Measurements from ENCODE around the gene MBD3L4. TPM values are rescaled to one million over a fixed set of nuclear protein-coding genes. Genes with fewer than 3 reads are reported as not detected.

MBD3L4 gene
- total and polyA plus RNA-seq, 7 experiments from 2014 or later = not detected

GRCh38 chr19:6997679-6998445, 42.1 kb downstream of the MBD3L4 start:
- POLR2A ChIA-PET = interaction anchor here (0.7 to 1.5 kb wide), 2 partner anchors 72 to 100 kb away, joined by 3 to 10 read pairs; partner anchors contain the start of gene ZNF557
- Histone ChIP-seq H3K9me3 (ENCODE audit: control insufficient read depth in 2 of 3, low read length in 3 of 3) (no peaks in the 10 kb centered on the region), H3K4me3 (ENCODE audit: low read length) (peak overlapping the region; percentile 15), H3K27me3 (ENCODE audit: control insufficient read depth in 2 of 2, insufficient read depth in 2 of 2, low read length in 2 of 2) (no peaks in the 10 kb centered on the region), H3K4me1 (ENCODE audit: control insufficient read depth in 2 of 2, insufficient read depth in 2 of 2, low read length in 2 of 2) (no peaks in the 10 kb centered on the region), H3K27ac (ENCODE audit: low read depth, low read length) (peak overlapping the region; percentile 67), H3K36me3 (ENCODE audit: control insufficient read depth in 2 of 3, insufficient read depth in 3 of 3, low read length in 3 of 3) (no peaks in the 10 kb centered on the region)
- intact Hi-C loops (cut with micrococcal nuclease) = loop anchor here in 1 of 2 donors (1.0 kb wide), 1 partner anchor 16 kb away; no protein-coding TSS in a partner anchor
- H3K36me3 Mint-ChIP-seq = peaks cover 0 to 21% (median 10%) of the 10 kb centered on the region in 5 donors
- peaks cover 15 to 62% (median 52%) of the 10 kb centered on the region in 7 donors for H3K4me1 Mint-ChIP-seq
- peak in 4 of 9 donors; percentile 17 to 28 (median 24) for DNase-seq
- H3K4me3 Mint-ChIP-seq = peak overlapping the region; percentile 61 to 90 (median 84)
- peak overlapping the region in 8 of 9 donors; percentile 70 to 97 (median 90) for H3K27ac Mint-ChIP-seq
- peak; percentile 76 for ATAC-seq
- CTCF ChIA-PET = interaction anchor here (0.6 kb wide), 2 partner anchors 9 to 931 kb away, joined by 3 to 4 read pairs; no protein-coding TSS in a partner anchor
- peaks cover 0 to 2% (median 0%) of the 10 kb centered on the region in 5 donors for H3K27me3 Mint-ChIP-seq
- peaks cover 0 to 18% (median 9%) of the 10 kb centered on the region in 11 donors for H3K9me3 Mint-ChIP-seq

- CTCF ChIA-PET = no interaction called here
- peak overlapping the region; percentile 15 for H3K4me3 ChIP-seq (ENCODE audit: low read length)
- ATAC-seq = no peak
- H3K9me3 ChIP-seq (ENCODE audit: control insufficient read depth in 2 of 3, low read length in 3 of 3) = no peaks in the 10 kb centered on the region
- H3K27me3 ChIP-seq (ENCODE audit: control insufficient read depth in 2 of 2, insufficient read depth in 2 of 2, low read length in 2 of 2) = no peaks in the 10 kb centered on the region
- H3K4me1 ChIP-seq (ENCODE audit: control insufficient read depth in 2 of 2, insufficient read depth in 2 of 2, low read length in 2 of 2) = no peaks in the 10 kb centered on the region
- DNase-seq = no peak
- Mint-ChIP-seq H3K9me3 (peaks cover 0 to 18% (median 9%) of the 10 kb centered on the region in 11 donors), H3K27me3 (peaks cover 0 to 2% (median 0%) of the 10 kb centered on the region in 5 donors), H3K4me3 (peak overlapping the region; percentile 61 to 90 (median 84)), H3K36me3 (peaks cover 0 to 21% (median 10%) of the 10 kb centered on the region in 5 donors), H3K27ac (peak overlapping the region in 8 of 9 donors; percentile 70 to 97 (median 90)), H3K4me1 (peaks cover 15 to 59% (median 49%) of the 10 kb centered on the region in 7 donors)
- intact Hi-C loops (cut with micrococcal nuclease) = loop anchor here in 1 of 2 donors (1.0 kb wide), 1 partner anchor 17 kb away; no protein-coding TSS in a partner anchor
- H3K36me3 ChIP-seq (ENCODE audit: control insufficient read depth in 2 of 3, insufficient read depth in 3 of 3, low read length in 3 of 3) = no peaks in the 10 kb centered on the region
- peak overlapping the region; percentile 67 for H3K27ac ChIP-seq (ENCODE audit: low read depth, low read length)
- POLR2A ChIA-PET = interaction anchor here (1.5 kb wide), 1 partner anchor 73 kb away, joined by 10 read pairs; the partner anchor contains the start of gene ZNF557
Measured at GRCh38 chr19:6996810-6997209, 43.2 kb downstream of the MBD3L4 start.

- POLR2A ChIA-PET = no interaction called here
- intact Hi-C loops (cut with micrococcal nuclease) = no loop called here
- Mint-ChIP-seq H3K27ac (peak overlapping the region in 6 of 9 donors; percentile 12 to 87 (median 53)), H3K4me3 (peak overlapping the region in 6 of 10 donors; percentile 1 to 33 (median 13)), H3K9me3 (peaks cover 0 to 17% (median 7%) of the 10 kb centered on the region in 11 donors), H3K4me1 (peaks cover 8 to 43% (median 34%) of the 10 kb centered on the region in 7 donors), H3K36me3 (peaks cover 0 to 17% (median 12%) of the 10 kb centered on the region in 5 donors), H3K27me3 (no peaks in the 10 kb centered on the region)
- DNase-seq (no peak), ATAC-seq (no peak)
- CTCF ChIA-PET = no interaction called here
- no peaks in the 10 kb centered on the region for H3K27me3 ChIP-seq (ENCODE audit: control insufficient read depth in 2 of 2, insufficient read depth in 2 of 2, low read length in 2 of 2)
- no peaks in the 10 kb centered on the region for H3K9me3 ChIP-seq (ENCODE audit: control insufficient read depth in 2 of 3, low read length in 3 of 3)
- no peaks in the 10 kb centered on the region for H3K4me1 ChIP-seq (ENCODE audit: control insufficient read depth in 2 of 2, insufficient read depth in 2 of 2, low read length in 2 of 2)
- no peak overlapping the region for H3K4me3 ChIP-seq (ENCODE audit: low read length)
- no peaks in the 10 kb centered on the region for H3K36me3 ChIP-seq (ENCODE audit: control insufficient read depth in 2 of 3, insufficient read depth in 3 of 3, low read length in 3 of 3)
- H3K27ac ChIP-seq (ENCODE audit: low read depth, low read length) = no peak overlapping the region
Measured at GRCh38 chr19:6995054-6995453, 44.9 kb downstream of the MBD3L4 start.

- ChIA-PET POLR2A (no interaction called here), CTCF (interaction anchor here (0.6 to 0.7 kb wide), 2 partner anchors 98 to 125 kb away, joined by 3 to 5 read pairs; no protein-coding TSS in a partner anchor)
- Mint-ChIP-seq H3K27ac (no peak overlapping the region), H3K9me3 (peaks cover 5 to 41% (median 23%) of the 10 kb centered on the region in 11 donors), H3K4me3 (no peak overlapping the region), H3K4me1 (peaks cover 0 to 6% (median under 1%) of the 10 kb centered on the region in 7 donors), H3K36me3 (peaks cover 5 to 57% (median 38%) of the 10 kb centered on the region in 5 donors), H3K27me3 (no peaks in the 10 kb centered on the region)
- no peak overlapping the region for H3K4me3 ChIP-seq (ENCODE audit: low read length)
- no peak overlapping the region for H3K27ac ChIP-seq (ENCODE audit: low read depth, low read length)
- DNase-seq = no peak
- ATAC-seq = no peak
- H3K27me3 ChIP-seq (ENCODE audit: control insufficient read depth in 2 of 2, insufficient read depth in 2 of 2, low read length in 2 of 2) = no peaks in the 10 kb centered on the region
- H3K9me3 ChIP-seq (ENCODE audit: control insufficient read depth in 2 of 3, low read length in 3 of 3) = peaks cover 0 to 15% (median 6%) of the 10 kb centered on the region in 3 experiments
- H3K4me1 ChIP-seq (ENCODE audit: control insufficient read depth in 2 of 2, insufficient read depth in 2 of 2, low read length in 2 of 2) = no peaks in the 10 kb centered on the region
- H3K36me3 ChIP-seq (ENCODE audit: control insufficient read depth in 2 of 3, insufficient read depth in 3 of 3, low read length in 3 of 3) = peaks cover 0 to 45% (median 10%) of the 10 kb centered on the region in 3 experiments
- intact Hi-C loops (cut with micrococcal nuclease) = no loop called here
Measured at GRCh38 chr19:6988257-6988656, 51.7 kb downstream of the MBD3L4 start.

GRCh38 chr19:6987850-6988249, 52.1 kb downstream of the MBD3L4 start:
- Histone ChIP-seq H3K27me3 (ENCODE audit: control insufficient read depth in 2 of 2, insufficient read depth in 2 of 2, low read length in 2 of 2) (no peaks in the 10 kb centered on the region), H3K4me3 (ENCODE audit: low read length) (no peak overlapping the region), H3K27ac (ENCODE audit: low read depth, low read length) (no peak overlapping the region), H3K4me1 (ENCODE audit: control insufficient read depth in 2 of 2, insufficient read depth in 2 of 2, low read length in 2 of 2) (no peaks in the 10 kb centered on the region), H3K9me3 (ENCODE audit: control insufficient read depth in 2 of 3, low read length in 3 of 3) (peaks cover 0 to 17% (median 6%) of the 10 kb centered on the region in 3 experiments), H3K36me3 (ENCODE audit: control insufficient read depth in 2 of 3, insufficient read depth in 3 of 3, low read length in 3 of 3) (peaks cover 0 to 49% (median 10%) of the 10 kb centered on the region in 3 experiments)
- H3K4me3 Mint-ChIP-seq = peak overlapping the region in 1 of 10 donors; percentile 2
- intact Hi-C loops (cut with micrococcal nuclease) = no loop called here
- H3K27ac Mint-ChIP-seq = peak overlapping the region in 1 of 9 donors; percentile 4
- DNase-seq (no peak), ATAC-seq (no peak)
- no peaks in the 10 kb centered on the region for H3K27me3 Mint-ChIP-seq
- H3K36me3 Mint-ChIP-seq = peaks cover 5 to 60% (median 41%) of the 10 kb centered on the region in 5 donors
- H3K9me3 Mint-ChIP-seq = peaks cover 7 to 41% (median 23%) of the 10 kb centered on the region in 11 donors
- POLR2A ChIA-PET = interaction anchor here (0.6 kb wide), 1 partner anchor 766 kb away, joined by 4 read pairs; no protein-coding TSS in a partner anchor
- peaks cover 0 to 3% (median 0%) of the 10 kb centered on the region in 7 donors for H3K4me1 Mint-ChIP-seq
- CTCF ChIA-PET = interaction anchor here (0.6 to 0.7 kb wide), 2 partner anchors 98 to 125 kb away, joined by 3 to 5 read pairs; no protein-coding TSS in a partner anchor

All from naive thymus-derived CD4-positive, alpha-beta T cell (primary cell).